ENCODE measurements around the gene JAM2.
"Not testable (repeated sequence)": the region's sequence is repeated elsewhere in the genome, so short reads cannot be mapped to it uniquely, and the experiment has no call there.

JAM2 gene

DNA sequence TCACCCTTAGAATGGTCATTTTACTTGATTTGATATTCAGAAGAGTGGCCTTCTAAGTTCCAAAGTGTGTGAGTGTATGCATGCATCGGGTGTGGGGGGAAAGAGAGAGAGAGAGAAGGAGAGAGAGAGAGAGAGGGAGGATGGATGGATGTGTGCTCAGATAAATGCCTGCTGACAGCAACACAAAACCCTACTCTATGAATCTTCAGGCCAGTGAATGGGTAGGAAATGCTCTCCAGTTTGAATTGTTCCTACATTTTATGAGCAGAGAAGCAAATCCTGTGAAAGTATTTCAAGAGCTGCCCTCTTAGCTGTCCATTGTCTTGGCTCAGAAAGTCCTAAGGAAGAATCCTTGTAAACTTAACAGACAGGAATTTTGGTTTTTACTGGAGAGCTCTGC is 7.4 kb downstream of the JAM2 start:
- no peak for DNase-seq (ENCODE audit: low read depth in 3 of 3)

DNA sequence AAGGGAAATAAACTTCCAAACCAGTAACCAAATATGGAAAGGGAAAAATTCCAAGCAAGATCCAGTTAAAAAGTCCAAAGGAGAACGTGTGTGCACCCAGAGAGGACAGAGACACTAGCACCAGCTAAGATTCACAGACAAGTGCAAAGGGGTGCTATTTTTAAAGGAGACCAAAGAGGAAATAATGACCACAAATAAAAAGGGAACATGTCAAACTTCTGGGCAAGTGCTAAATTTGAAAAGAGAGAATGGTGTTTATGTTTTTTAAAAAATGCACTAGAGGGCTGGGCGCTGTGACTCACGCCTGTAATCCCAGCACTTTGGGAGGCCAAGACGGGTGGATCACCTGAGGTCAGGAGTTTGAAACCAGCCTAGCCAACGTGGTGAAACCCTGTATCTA is 8.6 kb downstream of the JAM2 start:
- DNase-seq (ENCODE audit: low read depth in 3 of 3): no peak

DNA sequence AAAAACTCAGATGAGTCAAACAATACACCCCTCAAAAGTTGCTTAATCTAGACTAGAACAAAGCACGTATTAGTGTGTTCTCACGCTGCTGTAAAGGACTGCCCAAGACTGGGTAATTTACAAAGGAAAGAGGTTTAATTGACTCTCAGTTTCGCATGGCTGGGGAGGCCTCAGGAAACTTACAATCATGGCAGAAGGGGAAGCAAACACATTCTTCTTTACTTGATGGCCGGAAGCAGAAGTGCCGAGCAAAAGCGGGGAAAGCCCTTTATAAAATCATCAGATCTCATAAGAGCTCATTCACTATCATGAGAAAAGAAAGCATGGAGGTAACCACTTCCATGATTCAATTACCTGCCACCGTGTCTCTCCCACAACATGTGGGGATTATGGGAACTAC is 10.1 kb downstream of the JAM2 start:
- DNase-seq (ENCODE audit: low read depth in 3 of 3): no peak

DNA sequence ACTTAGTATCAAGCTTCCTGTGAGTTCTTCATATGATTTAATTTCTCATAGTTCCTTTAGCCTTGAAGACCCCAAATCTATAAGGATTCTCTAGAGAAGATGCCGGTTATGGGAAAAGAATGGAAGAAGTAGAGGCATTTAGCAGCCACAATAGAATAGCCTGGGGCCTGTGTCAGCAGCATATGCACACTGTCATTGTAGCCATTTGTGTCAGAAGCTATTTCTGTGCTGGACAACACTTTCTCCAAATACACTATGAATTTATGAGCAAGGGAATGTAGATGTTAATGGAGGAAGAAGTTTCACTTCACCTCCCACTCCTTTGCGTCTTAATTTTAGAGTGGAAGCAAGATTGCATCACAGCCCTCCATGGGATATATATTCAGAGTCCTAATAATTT is 17.4 kb downstream of the JAM2 start:
- DNase-seq (ENCODE audit: low read depth in 3 of 3): no peak

DNA sequence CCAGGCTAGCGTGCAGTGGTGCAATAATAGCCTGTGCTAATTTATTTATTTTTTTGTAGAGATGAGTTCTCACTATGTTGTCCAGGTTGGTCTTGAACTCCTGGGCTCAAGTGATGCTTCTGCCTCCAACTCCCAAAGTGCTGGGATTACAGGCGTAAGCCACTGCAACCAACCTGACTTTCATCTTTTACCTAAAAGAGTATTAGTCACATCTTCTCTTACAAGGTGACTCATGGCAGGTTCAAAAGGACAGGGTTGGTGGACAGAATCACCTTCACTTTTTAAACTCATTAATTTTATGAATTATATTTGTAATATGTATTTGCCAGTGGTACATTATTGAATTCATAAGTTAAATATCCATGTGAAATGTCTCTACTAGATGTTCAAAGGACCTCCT is 18.1 kb downstream of the JAM2 start:
- no peak for DNase-seq (ENCODE audit: low read depth in 3 of 3)

DNA sequence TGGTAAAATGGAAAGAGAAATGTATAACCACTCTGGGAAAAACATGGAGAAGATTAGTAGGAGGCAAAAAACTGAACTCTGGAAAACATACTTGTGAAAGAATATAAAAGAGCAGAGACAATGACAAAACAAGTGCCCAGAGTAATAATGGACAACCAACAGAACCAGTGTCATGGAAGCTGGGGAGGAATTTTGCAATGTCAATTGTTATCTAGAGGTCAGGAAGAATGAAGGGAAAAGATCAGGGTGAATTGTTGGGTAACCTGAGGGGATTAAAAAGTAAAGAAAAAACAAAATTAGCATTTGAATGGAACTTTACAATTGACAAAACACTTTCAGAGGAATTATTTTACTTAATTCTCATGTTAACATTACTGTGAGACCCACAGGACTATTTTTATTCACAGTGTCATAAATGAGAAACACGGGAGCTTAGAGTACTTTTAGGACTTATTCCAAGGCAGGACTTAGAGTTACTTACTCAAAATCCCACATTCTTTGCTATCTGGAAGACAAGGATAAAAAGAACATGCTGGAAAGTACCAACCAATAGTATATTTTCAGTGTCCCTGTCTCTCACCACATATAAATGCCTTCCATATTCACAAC is 19.5 kb downstream of the JAM2 start:
- DNase-seq (ENCODE audit: low read depth in 3 of 3): no peak

DNA sequence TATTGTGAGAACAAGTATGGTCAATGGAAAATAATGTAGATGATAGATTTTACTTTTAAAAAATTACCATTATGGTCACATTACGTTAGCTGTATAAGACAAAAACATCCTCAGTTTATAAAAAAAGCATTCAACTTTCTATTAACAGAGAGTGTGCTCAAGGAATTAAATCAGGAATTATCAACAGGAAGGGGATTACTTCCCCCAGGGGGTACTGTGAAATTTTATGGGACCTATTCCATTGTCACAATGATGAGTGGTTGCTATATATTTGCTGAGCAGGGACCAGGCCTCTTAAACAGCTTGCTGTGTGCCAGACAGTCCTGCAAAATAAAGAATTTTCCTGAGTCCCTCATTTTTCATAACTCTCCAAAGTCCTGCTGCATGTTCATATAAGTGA is 21.2 kb downstream of the JAM2 start:
- DNase-seq (ENCODE audit: low read depth in 3 of 3): no peak

DNA sequence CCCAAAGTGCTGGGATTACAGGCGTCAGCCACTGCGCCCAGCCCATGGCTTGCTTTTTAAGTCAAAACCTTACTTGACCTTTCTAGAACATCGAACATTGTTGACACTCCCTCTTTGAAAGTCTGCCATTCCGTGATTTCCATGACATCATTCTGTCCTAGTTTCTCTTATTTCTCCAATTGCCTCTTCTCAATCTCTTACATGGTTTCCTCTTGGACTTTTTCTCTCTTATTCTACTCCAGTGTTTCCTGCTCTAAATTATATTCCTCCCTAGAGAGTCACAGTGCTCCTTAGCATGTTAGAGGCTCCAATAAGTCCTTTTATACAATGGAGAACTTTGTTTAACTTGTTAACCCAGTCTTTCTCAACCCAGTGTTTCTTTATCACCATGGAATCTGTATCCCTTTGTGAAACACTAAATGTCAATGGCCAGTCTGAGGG is 25.5 kb downstream of the JAM2 start:
- DNase-seq (ENCODE audit: low read depth in 3 of 3): no peak

DNA sequence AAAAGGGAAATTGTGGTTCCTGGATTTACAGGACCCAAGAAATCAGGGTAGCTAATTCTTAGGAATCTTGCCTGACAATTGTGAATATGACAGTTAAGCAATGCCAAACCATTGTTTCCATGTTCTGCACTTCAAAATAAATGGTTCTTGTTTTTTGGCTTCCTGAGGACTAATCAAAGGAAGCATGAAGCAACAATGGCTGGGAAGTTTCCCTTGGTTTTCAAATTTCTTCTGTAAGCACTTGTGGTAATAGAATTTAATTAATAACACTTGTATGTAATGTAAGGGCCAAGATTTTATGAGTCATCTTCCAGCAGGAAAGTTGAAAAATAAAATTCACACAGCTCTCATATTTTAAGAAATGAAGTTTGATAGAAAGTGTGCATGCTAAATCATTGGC is 31.7 kb downstream of the JAM2 start:
- DNase-seq (ENCODE audit: low read depth in 3 of 3): no peak

DNA sequence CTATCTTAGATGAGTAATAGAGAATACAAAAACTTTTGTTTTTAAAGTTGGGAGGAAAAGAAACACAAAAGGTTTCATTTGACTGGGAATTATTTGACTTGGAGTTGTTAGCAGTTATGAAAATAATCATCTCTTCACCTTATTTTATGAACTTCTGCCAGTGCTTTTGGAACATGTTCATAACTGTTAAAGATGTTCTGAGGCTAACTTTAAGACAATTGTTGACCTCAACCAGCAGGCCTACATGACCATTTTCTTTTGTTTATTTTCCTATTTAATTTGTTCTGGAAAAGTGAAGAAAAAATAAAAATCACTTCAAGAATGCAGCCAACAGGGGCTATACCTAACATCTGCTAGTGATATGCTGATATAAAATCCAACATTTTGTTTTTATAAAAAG is 37.4 kb downstream of the JAM2 start:
- DNase-seq (ENCODE audit: low read depth in 3 of 3): no peak

DNA sequence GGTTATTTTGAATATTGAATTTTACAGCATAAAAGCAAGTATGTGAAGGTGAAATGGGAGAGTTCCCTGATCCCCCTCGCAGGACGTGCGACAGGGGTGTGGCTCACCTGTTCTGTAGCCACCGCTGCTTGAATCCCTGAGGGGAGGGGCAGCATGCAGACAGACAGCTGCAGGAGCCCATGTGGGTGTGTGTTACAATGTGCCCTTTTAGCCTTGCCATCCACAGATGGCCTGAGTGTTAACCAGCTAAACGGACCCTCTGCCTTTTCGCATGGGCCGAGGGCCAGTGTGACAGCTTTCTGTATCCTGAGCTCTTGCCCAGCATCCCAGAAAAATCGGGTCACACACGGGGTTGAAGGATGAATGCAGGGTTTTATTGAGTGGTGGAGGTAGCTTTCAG is 43.3 kb downstream of the JAM2 start:
- DNase-seq (ENCODE audit: low read depth in 3 of 3): no peak

DNA sequence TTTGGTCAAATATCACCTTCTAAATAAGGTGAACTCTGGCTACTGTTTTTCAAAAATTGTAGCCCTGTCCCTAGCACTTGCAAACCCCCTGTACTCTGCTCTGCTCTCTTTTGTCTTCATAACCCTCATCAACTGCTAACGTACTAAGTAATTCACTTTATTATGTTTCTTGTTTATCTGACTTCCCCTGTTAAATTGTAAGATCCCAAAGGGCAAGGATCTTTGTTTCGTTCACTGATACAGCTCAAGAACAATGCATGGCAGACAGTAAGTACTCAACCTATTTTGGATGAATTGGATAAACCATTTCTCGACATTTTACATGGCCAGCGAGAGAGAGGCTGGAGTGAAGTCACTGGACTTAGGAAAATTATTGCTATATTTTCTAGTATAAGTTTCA is 48.7 kb downstream of the JAM2 start:
- DNase-seq (ENCODE audit: low read depth in 3 of 3): no peak

DNA sequence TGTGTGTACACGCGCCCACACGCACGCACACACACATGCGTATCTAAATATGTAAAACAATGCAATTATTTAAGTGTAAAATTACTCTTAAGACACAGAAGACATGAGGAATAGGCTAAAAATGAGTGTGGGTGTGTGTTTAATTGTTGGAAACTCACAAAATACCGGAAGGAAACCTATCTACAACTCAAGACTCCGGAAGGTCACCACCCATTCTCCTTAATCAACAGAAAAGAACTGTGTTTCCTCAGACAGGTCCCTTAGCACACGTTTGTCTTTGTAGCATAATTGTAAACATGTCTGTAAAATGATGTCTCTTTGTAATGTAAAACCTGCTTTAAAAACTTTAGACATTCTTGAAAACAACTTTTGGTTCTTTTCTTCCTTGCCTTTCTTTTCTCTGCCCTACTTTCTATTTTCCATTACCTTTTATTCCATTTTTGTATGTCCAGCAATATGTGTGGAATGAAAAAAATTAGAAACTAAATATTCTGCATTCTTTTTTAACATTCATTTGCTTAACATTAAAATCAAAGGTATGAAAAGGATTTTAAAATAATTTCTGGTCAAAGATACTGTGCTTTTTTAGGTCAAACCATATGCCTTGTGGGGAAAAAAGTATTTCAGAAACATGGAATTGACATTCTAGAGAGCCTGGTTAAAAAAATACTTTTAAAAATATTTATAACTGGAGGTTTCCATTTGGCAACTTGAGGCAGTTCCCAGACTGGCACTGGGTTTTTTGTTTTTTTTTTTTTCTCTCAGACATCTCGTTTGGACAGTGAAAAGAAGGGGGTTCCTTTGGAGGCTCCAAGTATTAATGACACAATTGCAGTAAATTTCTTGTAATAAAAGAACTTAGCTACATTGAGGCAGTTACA is 49.5 kb downstream of the JAM2 start:
- DNase-seq (ENCODE audit: low read depth in 3 of 3): no peak

DNA sequence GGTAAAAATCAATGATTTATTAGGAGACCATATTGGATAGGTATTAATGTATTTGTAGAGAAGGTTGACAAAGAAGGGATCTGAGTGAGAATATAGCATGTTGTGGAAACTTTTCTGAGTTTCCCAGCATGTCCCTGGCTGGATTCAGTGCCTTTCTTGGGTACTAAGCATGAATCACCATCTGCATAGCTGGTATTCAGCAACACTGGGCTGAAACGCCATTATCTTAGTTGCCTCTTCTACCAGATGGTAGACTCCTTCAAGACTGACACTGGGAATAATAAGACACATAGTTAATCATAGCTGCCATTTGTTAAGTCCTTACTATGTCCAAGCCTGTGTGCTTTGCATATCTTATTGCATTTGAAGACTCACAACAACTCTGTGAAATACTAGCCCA is 50.2 kb downstream of the JAM2 start:
- no peak for DNase-seq (ENCODE audit: low read depth in 3 of 3)

DNA sequence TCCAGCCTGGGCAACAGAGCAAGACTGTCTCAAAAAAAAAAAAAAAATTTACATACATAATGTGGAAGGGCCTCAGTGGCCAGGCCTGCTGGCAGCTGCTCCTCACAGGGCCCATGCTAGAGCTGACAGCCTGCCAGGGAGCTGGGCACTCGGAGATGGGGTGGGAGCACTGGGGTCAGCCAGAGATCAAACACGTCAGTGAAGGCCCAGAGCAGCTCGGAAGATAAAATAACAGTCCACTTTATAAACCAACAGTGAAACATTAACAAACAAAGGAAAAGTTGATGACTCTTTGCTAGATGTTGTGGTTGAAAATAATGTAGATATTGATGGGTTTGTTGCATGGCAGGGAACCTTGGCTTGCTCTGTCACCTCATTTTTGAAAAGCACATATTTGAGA is 52.9 kb downstream of the JAM2 start:
- DNase-seq (ENCODE audit: low read depth in 3 of 3): no peak

DNA sequence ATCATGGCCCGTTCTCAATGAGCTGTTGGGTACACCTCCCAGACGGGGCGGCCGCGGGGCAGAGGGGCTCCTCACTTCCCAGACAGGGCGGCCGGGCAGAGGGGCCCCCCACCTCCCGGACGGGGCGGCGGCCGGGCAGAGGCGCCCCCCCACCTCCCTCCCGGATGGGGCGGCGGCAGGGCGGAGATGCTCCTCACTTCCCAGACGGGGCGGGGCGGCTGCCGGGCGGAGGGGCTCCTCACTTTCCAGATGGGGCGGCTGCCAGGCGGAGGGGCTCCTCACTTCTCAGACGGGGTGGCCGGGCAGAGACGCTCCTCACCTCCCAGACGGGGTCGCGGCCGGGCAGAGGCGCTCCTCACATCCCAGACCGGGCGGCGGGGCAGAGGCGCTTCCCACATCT is 56.4 kb downstream of the JAM2 start:
- not testable (repeated sequence) for DNase-seq (ENCODE audit: low read depth in 3 of 3)

DNA sequence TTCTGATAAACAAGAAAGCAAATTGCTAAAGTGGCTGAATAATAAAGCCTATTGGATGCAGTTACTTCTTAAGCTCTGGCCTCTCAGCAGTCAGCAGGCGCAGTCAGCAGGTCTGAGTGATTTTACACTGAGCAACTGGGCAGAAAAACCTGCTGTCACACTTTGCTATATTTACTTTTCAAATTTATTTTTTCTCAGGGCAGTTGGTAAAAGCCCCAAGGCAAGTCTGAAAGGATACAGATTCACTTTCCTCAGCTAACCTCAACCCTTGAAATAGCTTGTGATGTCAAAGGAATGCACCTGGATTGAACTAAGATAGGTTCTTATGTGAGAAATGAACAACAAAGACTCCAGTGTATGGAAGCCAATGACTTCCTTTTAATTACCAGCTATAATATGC is 61.7 kb downstream of the JAM2 start:
- DNase-seq (ENCODE audit: low read depth in 3 of 3): no peak

DNA sequence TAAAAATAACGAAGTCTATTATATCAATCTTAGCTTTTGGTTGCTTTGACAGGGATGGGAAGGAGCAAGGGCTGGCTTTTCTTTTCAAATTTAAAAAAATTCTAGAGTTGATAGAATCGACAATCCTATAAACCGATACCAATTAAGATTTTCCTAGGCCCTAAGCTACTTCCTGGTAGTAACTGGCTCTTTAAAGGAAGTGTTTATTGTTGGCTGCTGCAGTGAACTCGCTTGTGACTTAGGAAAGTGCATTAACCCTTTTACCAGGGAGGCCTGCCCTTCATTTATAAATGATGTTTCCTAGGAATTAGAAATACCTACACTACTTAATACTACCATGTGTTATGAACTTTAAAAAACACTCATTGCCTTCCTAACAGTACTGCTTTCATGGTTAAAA is 62.5 kb downstream of the JAM2 start:
- DNase-seq (ENCODE audit: low read depth in 3 of 3): no peak

DNA sequence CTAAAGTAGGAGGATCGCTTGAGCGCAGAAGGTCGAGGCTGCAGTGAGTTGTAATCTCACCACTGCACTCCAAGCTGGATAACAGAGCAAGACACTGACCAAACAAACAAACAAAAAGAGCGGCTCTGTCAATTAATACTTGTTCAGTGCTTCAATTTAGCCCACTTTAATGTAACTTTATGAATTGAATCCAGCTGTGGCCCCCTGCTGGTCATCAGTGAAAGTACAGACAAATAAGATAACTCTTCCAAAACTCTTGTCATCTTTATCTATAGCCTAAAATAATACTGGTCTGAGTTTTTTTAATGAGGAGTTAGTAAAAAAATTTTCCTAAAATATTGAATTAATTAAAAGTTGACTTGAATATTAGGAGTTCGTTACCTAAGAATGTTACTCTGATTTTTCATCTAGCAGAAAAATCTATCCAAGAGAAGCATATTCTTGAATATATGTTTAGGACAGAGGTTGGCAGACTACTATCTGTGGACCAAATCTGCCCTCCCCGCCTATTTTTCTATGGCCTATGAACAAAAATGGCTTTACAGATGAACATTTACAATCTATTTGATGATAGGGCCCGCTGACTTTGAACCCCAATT is 69.5 kb downstream of the JAM2 start:
- DNase-seq (ENCODE audit: low read depth in 3 of 3): peak; percentile 7 to 38 (median 16)

DNA sequence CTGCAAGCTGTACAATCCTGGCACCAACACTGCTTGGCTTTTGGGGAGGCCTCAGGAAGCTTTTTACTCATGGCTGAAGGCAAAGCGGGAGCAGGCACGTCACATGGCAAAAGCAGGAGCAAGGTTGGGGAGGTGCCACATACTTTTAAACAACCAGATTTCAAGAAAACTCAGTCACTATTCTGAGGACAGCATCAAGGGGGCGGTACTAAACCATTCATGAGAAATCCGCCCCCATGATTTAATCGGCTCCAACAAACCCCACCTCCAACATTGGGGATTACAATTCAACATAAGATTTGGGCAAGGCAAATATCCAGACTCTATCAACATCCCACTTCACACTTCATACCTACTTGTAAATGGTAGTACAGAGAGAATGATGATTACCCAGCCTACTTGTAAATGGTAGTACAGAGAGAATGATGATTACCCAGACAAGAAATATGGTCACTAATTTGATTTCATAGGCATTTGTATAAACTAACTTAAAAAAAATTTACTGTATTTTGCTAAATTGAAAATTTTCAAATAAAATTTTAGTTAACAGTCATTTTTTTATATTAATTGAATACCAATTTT is 70.7 kb downstream of the JAM2 start:
- no peak for DNase-seq (ENCODE audit: low read depth in 3 of 3)

DNA sequence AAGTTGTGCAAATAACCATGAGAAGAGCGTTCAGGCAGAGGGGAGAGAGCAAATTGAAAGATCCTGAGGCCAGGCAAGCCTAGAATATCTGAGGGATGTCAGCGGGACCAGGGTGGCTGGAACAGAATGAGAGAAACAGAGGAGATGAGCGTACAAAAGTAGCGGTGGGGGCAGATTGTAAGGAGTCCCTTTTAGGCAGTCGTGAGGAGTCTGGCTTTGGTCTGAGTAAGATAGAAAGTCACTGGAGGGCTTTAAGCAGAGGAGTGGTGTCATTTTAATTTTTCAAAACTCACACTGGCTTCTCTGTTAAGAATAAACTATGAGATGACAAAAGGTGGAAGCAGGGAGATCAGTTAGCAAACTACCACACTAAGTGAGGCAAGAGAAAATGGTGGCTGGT is 71.5 kb downstream of the JAM2 start:
- DNase-seq (ENCODE audit: low read depth in 3 of 3): no peak

DNA sequence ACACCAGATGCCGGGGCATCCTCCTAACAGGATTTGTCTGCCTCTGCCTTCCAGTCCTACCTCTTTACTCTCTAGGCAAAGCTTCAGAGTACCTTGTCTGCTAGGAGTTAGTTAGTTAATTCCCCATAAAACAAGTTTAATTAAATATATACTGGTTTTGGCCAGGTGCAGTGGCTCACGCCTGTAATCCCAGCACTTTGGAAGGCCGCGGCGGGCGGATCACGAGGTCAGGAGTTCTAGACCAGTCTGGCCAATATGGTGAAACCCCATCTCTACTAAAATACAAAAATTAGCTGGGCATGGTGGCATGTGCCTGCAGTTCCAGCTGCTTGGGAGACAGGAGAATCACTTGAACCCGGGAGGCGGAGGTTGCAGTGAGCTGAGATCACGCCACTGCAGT is 75.0 kb downstream of the JAM2 start:
- DNase-seq (ENCODE audit: low read depth in 3 of 3): not testable (repeated sequence)
